Neural progenitor cell (in vitro differentiated cells): ENCODE measurements around the gene NUP214. TPM values are rescaled to one million over a fixed set of nuclear protein-coding genes. Genes with fewer than 3 reads are reported as not detected.

Source experiments
- DNase-seq: peaks from one replicate; pipeline ENCODE4 v3.0.0-alpha.2; 2016; ENCODE audit warnings: low spot score
- H2AFZ ChIP-seq: fragments of 200-600 bp; sonication (generic); replicated peaks from 2 replicates; pipeline ENCODE4 v1.6.1; 2016; ENCODE audit warnings: antibody characterized with exemption
- H3F3A ChIP-seq: fragments of 200-600 bp; sonication (generic); 2 replicates; pipeline ENCODE4 v1.6.1; 2016; ENCODE audit warnings: antibody characterized with exemption, low read depth
- H3K27ac ChIP-seq: fragments of 200-600 bp; sonication (generic); 2 replicates; pipeline ENCODE4 v1.5.1; 2016; ENCODE audit warnings: mild to moderate bottlenecking
- H3K27me3 ChIP-seq: fragments of 200-600 bp; sonication (generic); 2 replicates; pipeline ENCODE4 v1.6.1; 2016; ENCODE audit warnings: mild to moderate bottlenecking, moderate library complexity
- H3K36me3 ChIP-seq: fragments of 200-600 bp; sonication (generic); 2 replicates; pipeline ENCODE4 v1.5.1; 2016
- H3K4me1 ChIP-seq: fragments of 200-600 bp; sonication (generic); 2 replicates; pipeline ENCODE4 v1.6.1; 2016; ENCODE audit warnings: mixed run types
- H3K4me2 ChIP-seq: fragments of 200-600 bp; sonication (generic); 2 replicates; pipeline ENCODE4 v1.6.1; 2016
- H3K4me3 ChIP-seq: fragments of 200-600 bp; sonication (generic); 2 replicates; pipeline ENCODE4 v1.5.1; 2016
- H3K79me2 ChIP-seq: fragments of 200-600 bp; sonication (generic); 2 replicates; pipeline ENCODE4 v1.6.1; 2016; ENCODE audit warnings: low read depth
- H3K9ac ChIP-seq: fragments of 200-600 bp; sonication (generic); 2 replicates; pipeline ENCODE4 v1.6.1; 2016
- H3K9me3 ChIP-seq: fragments of 200-600 bp; sonication (generic); 2 replicates; pipeline ENCODE4 v1.5.1; 2016; ENCODE audit warnings: low read depth
- H4K20me1 ChIP-seq: fragments of 200-600 bp; sonication (generic); 2 replicates; pipeline ENCODE4 v1.6.1; 2016; ENCODE audit warnings: low read depth
- H3K27ac Mint-ChIP-seq: 3 replicates; pipeline ENCODE4 v1.8.0; 2021; ENCODE audit warnings: mixed read lengths
- H3K27me3 Mint-ChIP-seq: 2 replicates; pipeline ENCODE4 v1.8.0; 2022; ENCODE audit warnings: low read depth, mild to moderate bottlenecking, inconsistent platforms, moderate library complexity, mixed read lengths; ENCODE audit not compliant: insufficient read depth
- H3K36me3 Mint-ChIP-seq: 3 replicates; pipeline ENCODE4 v1.8.0; 2021; ENCODE audit warnings: mixed read lengths
- H3K4me1 Mint-ChIP-seq: 3 replicates; pipeline ENCODE4 v1.8.0; 2021; ENCODE audit warnings: mixed read lengths
- H3K4me3 Mint-ChIP-seq: 3 replicates; pipeline ENCODE4 v1.8.0; 2021; ENCODE audit warnings: mild to moderate bottlenecking, moderate library complexity, mixed read lengths
- H3K9me3 Mint-ChIP-seq: 3 replicates; pipeline ENCODE4 v1.8.0; 2020; ENCODE audit warnings: mixed read lengths
- CTCF ChIP-seq: fragments of 200-600 bp; sonication (generic); IDR thresholded peaks from 2 replicates; pipeline ENCODE4 v1.5.1; 2017; ENCODE audit warnings: antibody characterized with exemption, mild to moderate bottlenecking
- EZH2 ChIP-seq: fragments of 200-600 bp; sonication (generic); IDR thresholded peaks from 2 replicates; pipeline ENCODE4 v1.6.1; 2017; ENCODE audit warnings: antibody characterized with exemption, mild to moderate bottlenecking, moderate library complexity
- EZH2phosphoT487 ChIP-seq: fragments of 200-600 bp; sonication (generic); IDR thresholded peaks from 2 replicates; pipeline ENCODE4 v1.6.1; 2017; ENCODE audit warnings: antibody characterized with exemption
- total RNA-seq: library from RNA; depleted of rRNA; stranded (reverse); fragments of >200 nt; gene quantifications from 2 replicates; pipeline ENCODE4 v1.2.3, GENCODE V29; 2015; ENCODE audit warnings: low replicate concordance

The NUP214 gene
- total RNA-seq, 1 donor from 2014 or later, result 37.6 TPM

GRCh38 chr9:131125038-131125287 lies 423 bp upstream of the NUP214 start:
- H3K27me3 ChIP-seq, result no peaks in the 10 kb centered on the region
- Mint-ChIP-seq H3K9me3 (no peaks in the 10 kb centered on the region), H3K4me1 (peaks cover 11% of the 10 kb centered on the region), H3K36me3 (peaks cover 14% of the 10 kb centered on the region), H3K4me3 (peak overlapping the region; percentile 99), H3K27me3 (peaks cover 4% of the 10 kb centered on the region), H3K27ac (peak overlapping the region; percentile 97)
- DNase-seq, result no peak
- H3F3A ChIP-seq, result peaks cover 17% of the 10 kb centered on the region
- peaks cover 11% of the 10 kb centered on the region for H3K36me3 ChIP-seq
- no peak for TF ChIP-seq EZH2
- no peak for TF ChIP-seq EZH2phosphoT487
- no peak for TF ChIP-seq CTCF
- H3K79me2 ChIP-seq, result peaks cover 27% of the 10 kb centered on the region
- H3K4me3 ChIP-seq, result peak overlapping the region; percentile 95
- H3K27ac ChIP-seq, result peak overlapping the region; percentile 54
- H3K9ac ChIP-seq, result peak overlapping the region; percentile 58
- H3K4me1 ChIP-seq, result peaks cover 5% of the 10 kb centered on the region
- peaks cover 9% of the 10 kb centered on the region for H4K20me1 ChIP-seq
- H2AFZ ChIP-seq, result peak overlapping the region; percentile 53
- H3K4me2 ChIP-seq, result peak overlapping the region; percentile 78
- H3K9me3 ChIP-seq, result no peaks in the 10 kb centered on the region

GRCh38 chr9:131126059-131126426 lies 657 bp downstream of the NUP214 start:
- H3K4me2 ChIP-seq, result peak overlapping the region; percentile 78
- H3K4me3 ChIP-seq, result peak overlapping the region; percentile 95
- peaks cover 5% of the 10 kb centered on the region for H3K4me1 ChIP-seq
- H3K4me1 Mint-ChIP-seq, result peaks cover 11% of the 10 kb centered on the region
- peaks cover 17% of the 10 kb centered on the region for H3F3A ChIP-seq
- H3K27ac Mint-ChIP-seq, result peak overlapping the region; percentile 30
- H3K27me3 ChIP-seq, result no peaks in the 10 kb centered on the region
- H4K20me1 ChIP-seq, result peaks cover 9% of the 10 kb centered on the region
- H3K36me3 Mint-ChIP-seq, result peaks cover 14% of the 10 kb centered on the region
- H2AFZ ChIP-seq, result no peak overlapping the region
- peaks cover 4% of the 10 kb centered on the region for H3K27me3 Mint-ChIP-seq
- H3K9me3 ChIP-seq, result no peaks in the 10 kb centered on the region
- peaks cover 27% of the 10 kb centered on the region for H3K79me2 ChIP-seq
- DNase-seq, result peak; percentile 13
- peak overlapping the region; percentile 96 for H3K9ac ChIP-seq
- H3K9me3 Mint-ChIP-seq, result no peaks in the 10 kb centered on the region
- no peak overlapping the region for H3K27ac ChIP-seq
- TF ChIP-seq CTCF (no peak), EZH2phosphoT487 (no peak), EZH2 (no peak)
- peak overlapping the region; percentile 99 for H3K4me3 Mint-ChIP-seq
- H3K36me3 ChIP-seq, result peaks cover 11% of the 10 kb centered on the region

GRCh38 chr9:131129183-131129582 lies 3.8 kb downstream of the NUP214 start:
- Histone ChIP-seq H3K27ac (no peak overlapping the region), H3K4me1 (peaks cover 5% of the 10 kb centered on the region), H3K79me2 (peaks cover 27% of the 10 kb centered on the region), H2AFZ (no peak overlapping the region), H3K36me3 (peaks cover 11% of the 10 kb centered on the region), H3K9ac (no peak overlapping the region), H3K27me3 (no peaks in the 10 kb centered on the region), H3K4me2 (no peak overlapping the region), H3K9me3 (no peaks in the 10 kb centered on the region), H4K20me1 (peaks cover 9% of the 10 kb centered on the region), H3K4me3 (no peak overlapping the region), H3F3A (peaks cover 3% of the 10 kb centered on the region)
- Mint-ChIP-seq H3K9me3 (no peaks in the 10 kb centered on the region), H3K27me3 (peaks cover 4% of the 10 kb centered on the region), H3K36me3 (peaks cover 23% of the 10 kb centered on the region), H3K4me3 (no peak overlapping the region), H3K4me1 (peaks cover 11% of the 10 kb centered on the region), H3K27ac (no peak overlapping the region)
- DNase-seq, result no peak
- TF ChIP-seq EZH2, result no peak
- TF ChIP-seq CTCF, result no peak
- no peak for TF ChIP-seq EZH2phosphoT487

GRCh38 chr9:131138676-131139075 lies 13.3 kb downstream of the NUP214 start:
- H4K20me1 ChIP-seq, result no peaks in the 10 kb centered on the region
- no peaks in the 10 kb centered on the region for H3K79me2 ChIP-seq
- H3K36me3 ChIP-seq, result peaks cover 5% of the 10 kb centered on the region
- no peak overlapping the region for H3K9ac ChIP-seq
- no peak for DNase-seq
- H3F3A ChIP-seq, result peaks cover 6% of the 10 kb centered on the region
- H3K4me2 ChIP-seq, result no peak overlapping the region
- H3K4me1 ChIP-seq, result peaks cover under 1% of the 10 kb centered on the region
- Mint-ChIP-seq H3K27me3 (no peaks in the 10 kb centered on the region), H3K4me1 (no peaks in the 10 kb centered on the region), H3K36me3 (peaks cover 28% of the 10 kb centered on the region), H3K9me3 (no peaks in the 10 kb centered on the region), H3K4me3 (no peak overlapping the region), H3K27ac (no peak overlapping the region)
- no peaks in the 10 kb centered on the region for H3K9me3 ChIP-seq
- no peaks in the 10 kb centered on the region for H3K27me3 ChIP-seq
- H2AFZ ChIP-seq, result no peak overlapping the region
- TF ChIP-seq CTCF (no peak), EZH2phosphoT487 (no peak), EZH2 (no peak)
- H3K27ac ChIP-seq, result no peak overlapping the region
- H3K4me3 ChIP-seq, result no peak overlapping the region
